ENCODE data around the gene CHST4. TPM values are rescaled to one million over a fixed set of nuclear protein-coding genes. Genes with fewer than 3 reads are reported as not detected.

Gene CHST4
- total and polyA plus RNA-seq, 2 of the 4 experiments (the other 2 are of a cell fraction): not detected

DNA sequence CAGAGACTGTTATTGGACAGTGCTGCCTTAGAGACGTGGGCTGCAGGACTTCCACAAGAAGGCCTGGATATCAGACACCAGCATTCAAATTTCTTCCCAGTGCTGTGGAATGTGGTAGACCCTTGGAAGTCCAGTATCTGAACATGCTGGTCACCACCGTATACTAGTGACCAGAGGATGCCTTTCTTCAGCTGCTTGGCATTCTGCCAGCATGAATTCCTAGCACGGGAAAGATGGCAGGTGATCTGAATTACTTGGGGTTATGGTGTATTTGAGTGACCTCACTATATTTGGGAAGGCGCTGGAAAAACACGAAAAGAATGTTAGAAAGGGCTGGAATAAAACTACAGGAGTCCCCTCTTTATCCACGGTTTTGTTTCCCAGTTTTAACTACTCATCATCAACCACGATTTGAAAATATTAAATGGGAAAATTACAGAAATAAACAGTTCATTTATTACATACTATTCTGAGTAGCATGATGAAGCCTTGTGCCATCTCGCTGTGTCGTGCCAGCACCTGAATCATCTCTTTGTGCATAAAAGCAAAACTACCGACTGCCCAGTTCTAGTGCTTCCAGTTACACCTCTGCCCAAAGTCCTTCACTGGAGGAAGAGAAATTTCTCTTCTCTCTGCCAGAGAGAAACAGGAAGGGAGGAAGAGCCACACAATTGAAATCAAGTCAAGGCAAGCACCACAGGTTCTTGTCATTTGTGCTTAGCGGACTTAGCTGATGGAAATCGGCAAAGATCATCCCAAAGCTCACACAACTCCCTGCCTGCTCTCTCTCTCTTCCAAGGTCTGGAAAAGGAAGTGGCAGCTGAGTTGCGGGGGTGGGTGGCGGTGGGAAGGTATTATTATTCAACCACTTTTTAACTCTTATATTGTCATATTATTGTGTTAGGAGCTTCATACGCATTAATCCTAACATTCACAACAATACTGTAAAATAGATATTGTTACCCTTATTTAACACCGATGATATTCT is 1.4 kb upstream of the CHST4 start:
- no peak overlapping the region for H4K5ac ChIP-seq (ENCODE audit: low read depth, low read length)
- no peak overlapping the region for H4K8ac ChIP-seq (ENCODE audit: low read depth in 2 of 2, low read length in 2 of 2)
- no peaks in the 10 kb centered on the region for H3K9me3 ChIP-seq (ENCODE audit: control insufficient read depth, insufficient read depth, low read length)
- H2AFZ ChIP-seq (replicated peaks; ENCODE audit: low read length, poor library complexity): no peak overlapping the region
- no peak overlapping the region for H3K27ac ChIP-seq (ENCODE audit: insufficient read depth, low read length)
- no peaks in the 10 kb centered on the region for H3K27me3 ChIP-seq (ENCODE audit: control insufficient read depth, insufficient read depth, low read length)
- no TSS peak for BruUV-seq (replicated peaks)
- H3K79me1 ChIP-seq (ENCODE audit: low read depth in 1 of 2, low read length in 2 of 2): no peaks in the 10 kb centered on the region
- H2BK20ac ChIP-seq (ENCODE audit: low read depth, low read length): no peak overlapping the region
- H2BK120ac ChIP-seq (ENCODE audit: low read depth, low read length): no peak overlapping the region
- H2BK15ac ChIP-seq (ENCODE audit: low read depth, low read length): no peak overlapping the region
- H2BK5ac ChIP-seq (ENCODE audit: low read depth, low read length, poor library complexity, severe bottlenecking): no peak overlapping the region
- WGBS, 2 experiments (ENCODE audit: extremely low coverage in 2 of 2, insufficient read length in 1 of 2): no CpG with 5 or more reads among the region's 16 CpGs
- no peak overlapping the region for H3K56ac ChIP-seq (ENCODE audit: extremely low read depth, insufficient read depth, low read length)
- no peaks in the 10 kb centered on the region for H3K9me1 ChIP-seq (ENCODE audit: insufficient read depth, low read length)
- H3K4me3 ChIP-seq (ENCODE audit: insufficient read depth, low read depth, low read length): no peak overlapping the region
- no peak overlapping the region for H2AK5ac ChIP-seq (ENCODE audit: low read depth, low read length)
- no peaks in the 10 kb centered on the region for H3K4me1 ChIP-seq (ENCODE audit: control insufficient read depth, insufficient read depth, low read length)
- TF ChIP-seq MXI1 (IDR thresholded peaks at IDR 0.05; ENCODE audit: borderline replicate concordance, low read depth, low read length): no peak
- no peak for TF ChIP-seq RCOR1 (IDR thresholded peaks at IDR 0.05; ENCODE audit: insufficient replicate concordance, low read length)
- TF ChIP-seq MAZ (IDR thresholded peaks at IDR 0.05; ENCODE audit: borderline replicate concordance, low read depth, low read length): no peak
- TF ChIP-seq POLR2A (IDR thresholded peaks at IDR 0.05; ENCODE audit: low read depth, low read length): no peak
- DNase-seq (no peak), ATAC-seq (ENCODE audit: low read depth) (no peak)
- no peaks in the 10 kb centered on the region for H3K36me3 ChIP-seq (ENCODE audit: control insufficient read depth, insufficient read depth, low read length)
- H4K20me1 ChIP-seq (ENCODE audit: insufficient read depth, low read length): no peaks in the 10 kb centered on the region
- no peak overlapping the region for H3K18ac ChIP-seq (ENCODE audit: low read depth, low read length)
- no peak overlapping the region for H3K4me2 ChIP-seq (ENCODE audit: low read depth, low read length)
- in situ Hi-C loops (cut with MboI; ENCODE audit: low sequenced_read_pairs): no loop called here
- POLR2A ChIA-PET (ENCODE audit: unreplicated experiment): no interaction called here
- dilution Hi-C loops (cut with HindIII; ENCODE audit: low sequenced_read_pairs, unreplicated experiment): no loop called here
- H4K91ac ChIP-seq (ENCODE audit: insufficient read depth, low read depth, low read length): no peak overlapping the region
- CTCF ChIA-PET: no interaction called here
- H3K23ac ChIP-seq (ENCODE audit: low read depth, low read length): no peak overlapping the region
- no peak overlapping the region for H3K14ac ChIP-seq (replicated peaks; ENCODE audit: low read depth, low read length)
- H3K4ac ChIP-seq (ENCODE audit: low read depth, low read length): no peak overlapping the region
- H2AK9ac ChIP-seq (replicated peaks; ENCODE audit: low read depth, low read length, poor library complexity): no peak overlapping the region
- intact Hi-C loops (cut with micrococcal nuclease): no loop called here
- no peak overlapping the region for H3K9ac ChIP-seq (ENCODE audit: low read depth, low read length)

Measured in IMR-90 (cell line).